Omental fat pad (tissue), 4 donors: Measurements from ENCODE around the gene PDCD7. TPM values are rescaled to one million over a fixed set of nuclear protein-coding genes. Genes with fewer than 3 reads are reported as not detected.
"Not testable (repeated sequence)": the region's sequence is repeated elsewhere in the genome, so short reads cannot be mapped to it uniquely, and the experiment has no call there.

ENCODE experiments used
- ATAC-seq: fragments of 150-250 bp; one replicate; pipeline ENCODE4 v1.9.1; 2016; ENCODE audit warnings: mild to moderate bottlenecking, moderate library complexity; ENCODE audit not compliant: low FRiP score
- DNase-seq: peaks from one replicate; pipeline ENCODE4 v3.0.0-alpha.2; 2019; ENCODE audit warnings: low spot score
- CTCF ChIP-seq, 3 donors: fragments of 450-650 bp; IDR thresholded peaks; one replicate each; pipeline ENCODE4 v1.5.1; 2016 to 2017; ENCODE audit warnings: antibody characterized with exemption in 3 of 3, mild to moderate bottlenecking in 3 of 3, moderate library complexity in 2 of 3
- total RNA-seq, 4 donors: library from RNA; depleted of rRNA; stranded (reverse); fragments of >200 nt; gene quantifications; one replicate each; pipeline ENCODE4 v1.1.0, GENCODE V29; 2016

The PDCD7 gene
- total RNA-seq, 4 donors from 2014 or later, result 14.8 to 20.3 (median 17.3) TPM

DNA sequence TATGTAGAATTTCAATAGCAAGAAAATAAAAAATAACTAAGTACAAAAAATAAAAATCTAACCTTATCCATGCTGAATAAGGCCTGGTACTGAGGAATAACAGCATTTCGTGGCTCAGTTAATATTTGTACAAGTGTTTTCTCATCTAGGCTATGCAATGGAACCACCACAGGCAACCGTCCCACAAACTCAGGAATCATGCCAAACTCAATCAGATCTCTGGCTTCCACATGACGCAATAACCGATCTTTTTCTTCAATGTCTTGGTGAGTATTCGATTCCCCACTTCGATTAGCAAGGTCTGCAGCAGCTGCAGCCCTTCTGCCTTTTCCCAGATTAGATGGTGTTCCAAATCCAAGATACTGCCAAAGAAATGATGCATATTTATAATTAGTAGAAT, 21.1 kb upstream of the PDCD7 start:
- no peak for ATAC-seq
- TF ChIP-seq CTCF (IDR thresholded peaks at IDR 0.05), result no peak
- DNase-seq, result no peak

GRCh38 chr15:65147902-65148301, 14.3 kb upstream of the PDCD7 start:
- no peak for TF ChIP-seq CTCF (IDR thresholded peaks at IDR 0.05)
- DNase-seq (no peak), ATAC-seq (no peak)

DNA sequence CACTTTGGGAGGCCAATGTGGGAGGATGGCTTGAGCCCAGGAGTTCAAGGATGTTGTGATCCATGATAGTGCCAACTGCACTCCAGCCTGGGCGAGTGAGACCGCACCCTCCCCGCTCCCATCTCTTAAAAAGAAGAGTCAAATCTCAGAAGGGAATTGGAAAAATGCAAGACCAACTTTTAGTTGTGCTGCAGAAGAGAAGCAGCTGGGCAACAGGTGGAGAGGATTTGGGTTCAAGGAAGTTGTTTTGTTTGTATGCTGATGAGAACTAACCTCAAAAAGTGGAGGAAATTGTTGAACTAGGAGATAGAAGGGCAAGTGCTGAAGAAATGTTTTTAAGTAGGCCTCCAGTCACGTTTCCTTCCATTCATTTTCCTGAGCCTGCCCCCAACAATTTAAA, 12.8 kb upstream of the PDCD7 start:
- no peak for TF ChIP-seq CTCF (IDR thresholded peaks at IDR 0.05)
- ATAC-seq, result no peak
- DNase-seq, result no peak

GRCh38 chr15:65138631-65139030, 5.0 kb upstream of the PDCD7 start:
- ATAC-seq, DNase-seq: not testable (repeated sequence)

GRCh38 chr15:65137893-65138292, 4.3 kb upstream of the PDCD7 start:
- ATAC-seq, DNase-seq: not testable (repeated sequence)

DNA sequence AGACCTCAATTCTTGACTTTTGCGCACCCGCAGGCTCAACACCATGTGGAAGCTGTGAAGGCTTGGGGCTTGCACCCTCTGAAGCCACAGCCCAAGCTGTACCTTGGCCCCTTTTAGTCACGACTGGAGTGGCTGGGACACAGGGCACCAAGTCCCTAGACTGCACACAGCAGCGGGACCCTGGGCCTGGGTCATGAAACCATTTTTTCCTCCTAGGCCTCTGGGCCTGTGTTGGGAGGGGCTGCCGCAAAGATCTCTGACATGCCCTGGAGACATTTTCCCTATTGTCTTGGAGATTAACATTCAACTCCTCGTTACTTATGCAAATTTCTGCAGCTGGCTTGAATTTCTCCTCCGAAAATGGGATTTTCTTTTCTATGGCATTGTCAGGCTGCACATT, 3.5 kb upstream of the PDCD7 start:
- not testable (repeated sequence) for DNase-seq, ATAC-seq

DNA sequence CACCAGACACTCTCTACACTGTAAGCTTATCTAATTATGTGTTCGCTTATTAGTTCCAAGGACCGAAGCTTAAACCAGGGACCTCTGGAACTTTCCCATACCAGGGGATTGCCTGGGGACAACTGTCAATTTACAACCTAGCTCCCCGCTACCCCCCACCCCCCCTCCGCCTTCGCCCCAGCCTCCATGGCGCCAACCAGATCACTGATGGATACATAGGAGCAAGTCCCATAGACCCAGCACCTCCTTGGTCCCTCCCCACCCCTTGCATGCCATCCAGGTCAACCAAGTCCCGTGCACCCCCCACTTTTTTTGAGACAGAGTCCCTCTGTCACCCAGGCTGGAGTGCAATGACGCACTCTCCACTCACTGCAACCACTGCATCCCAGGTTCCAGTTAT, 930 bp upstream of the PDCD7 start:
- DNase-seq (no peak), ATAC-seq (no peak)
- no peak for TF ChIP-seq CTCF (IDR thresholded peaks at IDR 0.05)

- no peak for DNase-seq
- no peak for TF ChIP-seq CTCF (IDR thresholded peaks at IDR 0.05)
- peak; percentile 86 for ATAC-seq
Measured at GRCh38 chr15:65132878-65133547, 595 bp downstream of the PDCD7 start.

DNA sequence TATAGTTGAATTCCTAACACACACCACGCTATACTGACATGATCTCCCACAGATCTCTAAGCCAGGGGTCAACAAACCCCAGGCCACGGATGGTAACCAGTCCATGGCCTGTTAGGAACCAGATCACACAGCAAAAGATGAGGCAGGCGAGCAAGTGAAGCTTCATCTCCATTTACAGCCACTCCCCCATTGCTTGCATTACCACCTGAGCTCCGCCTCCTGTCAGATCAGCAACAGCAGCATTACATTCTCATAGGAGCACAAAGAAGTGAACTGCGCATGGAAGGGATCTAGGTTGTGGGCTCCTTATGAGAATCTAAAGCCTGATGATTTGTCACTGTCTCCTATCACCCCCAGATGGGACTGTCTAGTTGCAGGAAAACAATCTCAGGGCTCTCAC, 2.7 kb downstream of the PDCD7 start:
- ATAC-seq (no peak), DNase-seq (no peak)
- no peak for TF ChIP-seq CTCF (IDR thresholded peaks at IDR 0.05)
